SIG-M5 (cell line): Measurements from ENCODE around the gene THAP8.

Source experiments
- DNase-seq: peaks from one replicate; lab custom pipeline; 2025; lab: John Stamatoyannopoulos, UW

Gene THAP8

GRCh38 chr19:36030264-36031148 lies 23.6 kb downstream of the THAP8 start:
- no peak for DNase-seq

GRCh38 chr19:36028313-36029041 lies 25.6 kb downstream of the THAP8 start:
- DNase-seq: no peak

GRCh38 chr19:36027696-36028095 lies 26.4 kb downstream of the THAP8 start:
- DNase-seq: no peak

DNA sequence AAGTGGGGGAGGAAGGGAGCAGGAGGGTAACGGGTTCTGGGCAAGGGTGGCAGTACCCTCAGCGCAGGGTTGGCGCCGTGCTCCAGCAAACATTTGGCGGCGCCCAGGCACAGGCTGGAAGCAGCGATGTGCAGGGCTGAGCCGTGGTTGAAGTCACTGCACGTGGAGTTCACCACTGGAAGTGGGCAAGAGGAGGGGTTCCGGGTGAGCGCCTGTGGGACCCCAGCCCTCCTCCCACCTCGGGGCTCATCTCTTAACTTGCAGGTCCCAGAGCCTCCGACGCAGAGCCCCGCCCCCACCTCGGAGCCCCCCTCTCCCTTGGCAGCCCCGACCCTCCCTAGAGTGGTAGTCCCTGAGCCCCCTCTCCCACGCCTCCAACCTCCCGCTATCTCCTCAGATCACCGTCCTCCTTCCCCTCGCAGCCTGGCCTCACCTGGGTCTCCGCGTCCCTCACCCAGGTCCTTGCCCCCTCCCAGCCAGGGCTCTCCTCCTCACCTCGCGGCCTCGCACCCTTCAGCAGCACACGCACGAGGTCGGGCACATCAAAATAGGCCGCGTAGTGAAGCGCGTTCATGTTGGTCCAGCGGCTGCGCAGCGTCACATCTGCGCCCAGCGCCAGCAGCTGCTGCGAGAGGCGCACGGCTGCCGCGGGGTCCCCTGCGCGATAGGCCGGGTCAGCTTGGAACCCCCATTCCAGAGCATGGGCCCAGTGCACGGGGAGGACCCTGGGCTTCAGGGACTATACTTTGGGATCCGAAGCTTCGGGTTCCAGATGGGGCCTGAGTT lies 27.8 kb downstream of the THAP8 start:
- no peak for DNase-seq

DNA sequence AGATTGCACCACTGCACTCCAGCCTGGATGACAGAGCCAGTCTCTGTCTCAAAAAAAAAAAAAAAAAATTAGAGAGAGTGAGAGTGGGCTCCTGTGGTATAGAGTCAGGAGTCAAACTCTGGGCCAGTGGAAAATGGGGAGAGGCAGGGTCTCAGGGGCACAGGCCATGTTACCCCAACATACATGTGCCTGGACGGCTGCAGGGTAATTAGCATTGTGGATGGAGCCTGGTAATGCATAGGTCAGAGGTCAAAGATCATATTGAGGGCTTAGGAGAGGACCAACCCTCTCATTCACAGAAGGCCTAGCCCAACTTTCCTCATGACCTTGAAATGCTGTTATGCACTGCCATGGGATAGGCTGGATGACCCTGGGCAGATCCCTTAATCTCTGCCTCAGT lies 28.5 kb downstream of the THAP8 start:
- DNase-seq: no peak

DNA sequence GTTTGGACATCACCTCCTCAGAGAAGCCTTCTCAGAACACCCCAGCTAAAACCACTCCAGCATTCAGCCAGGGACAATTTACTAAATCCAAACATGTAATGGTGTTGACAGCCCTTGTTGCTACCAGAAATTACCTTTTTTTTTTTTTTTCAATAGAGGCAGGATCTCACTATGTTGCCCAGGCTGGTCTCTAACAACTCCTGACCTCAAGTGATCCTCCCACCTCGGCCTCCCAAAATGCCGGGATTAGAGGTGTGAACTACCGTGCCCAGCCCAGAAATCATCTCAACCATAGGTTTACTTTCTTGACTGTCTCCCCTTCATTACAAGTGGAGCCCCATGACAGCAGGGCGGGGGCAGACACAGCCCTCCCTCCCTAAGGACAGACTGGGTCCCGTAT lies 30.7 kb downstream of the THAP8 start:
- no peak for DNase-seq

- no peak for DNase-seq
These were observed 34.9 kb downstream of the THAP8 start for GRCh38 chr19:36019061-36019670.

GRCh38 chr19:36014012-36014924 lies 39.8 kb downstream of the THAP8 start, which contains the start of gene ALKBH6:
Gene ALKBH6, minus strand, starts transcription at chr19:36014213. Its CDS starts 816 bp downstream, at chr19:36013397.
- peak; percentile 96 for DNase-seq

GRCh38 chr19:36013280-36014011 lies 40.6 kb downstream of the THAP8 start:
- no peak for DNase-seq

DNA sequence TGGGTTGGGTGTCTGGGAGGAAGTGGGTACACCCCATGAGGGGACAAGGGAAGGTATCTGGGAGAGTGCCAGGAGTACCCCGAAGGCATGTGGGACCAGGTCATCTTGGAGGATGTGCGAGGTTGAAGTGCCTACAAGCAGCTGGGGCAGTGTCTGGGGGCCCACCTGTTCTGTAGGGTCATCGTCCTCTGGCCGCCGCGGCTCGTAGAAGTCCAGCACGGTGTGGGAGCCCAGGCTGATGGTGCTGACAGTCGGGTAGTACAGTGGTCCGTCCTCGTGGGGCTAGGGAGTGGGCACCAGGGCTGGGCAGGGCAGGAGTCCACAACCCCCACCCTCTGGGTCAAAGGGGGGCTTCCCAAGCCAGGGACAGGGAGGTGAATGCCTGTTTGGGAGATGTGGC lies 43.7 kb downstream of the THAP8 start:
- no peak for DNase-seq

GRCh38 chr19:36009633-36010379 lies 44.3 kb downstream of the THAP8 start:
- no peak for DNase-seq

DNA sequence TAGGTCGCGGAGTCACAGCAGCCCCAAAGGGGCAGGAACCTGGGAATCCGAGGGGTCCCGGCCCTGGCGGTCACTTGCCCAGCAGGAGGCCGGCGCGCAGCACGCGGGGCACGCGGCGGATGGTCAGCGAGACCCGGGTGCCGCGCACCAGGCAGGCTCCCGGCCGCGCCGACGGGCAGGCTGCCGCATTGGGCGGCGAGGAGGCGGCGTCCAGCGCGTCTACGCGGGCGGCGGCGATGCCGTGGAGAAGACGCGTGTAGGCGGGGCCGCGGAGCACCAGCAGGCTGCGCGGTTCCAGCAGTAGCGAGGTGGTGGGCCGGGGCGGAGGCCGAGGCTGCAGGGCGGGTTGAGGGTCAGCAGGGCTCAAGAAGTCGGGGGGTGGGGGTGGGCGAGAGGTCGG lies 44.9 kb downstream of the THAP8 start:
- no peak for DNase-seq

GRCh38 chr19:36008336-36008978 lies 45.6 kb downstream of the THAP8 start, which contains the start of gene SYNE4:
Gene SYNE4, minus strand, starts transcription at chr19:36008813. Its CDS starts 132 bp downstream, at chr19:36008681.
- DNase-seq: no peak

DNA sequence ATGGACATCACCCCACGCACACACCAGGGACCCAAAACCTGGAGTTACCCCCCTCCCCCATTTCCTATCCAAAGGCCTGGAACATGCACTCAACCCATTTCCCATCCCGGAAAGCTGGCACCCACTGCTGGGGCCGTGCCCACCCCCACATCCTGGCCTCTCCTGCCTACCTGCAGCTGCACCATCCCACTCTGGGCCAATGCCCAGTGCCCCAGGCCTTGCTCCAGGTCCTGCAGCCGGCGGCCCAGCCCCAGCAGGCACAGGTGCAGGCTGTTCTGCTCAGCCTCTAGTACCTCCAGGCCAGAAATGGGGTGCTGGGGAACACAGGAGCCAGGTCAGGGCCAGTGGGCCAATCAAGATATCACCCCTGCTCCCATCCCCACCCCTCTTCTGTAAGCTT lies 47.1 kb downstream of the THAP8 start:
- DNase-seq: no peak

- DNase-seq: no peak
These were observed 50.8 kb downstream of the THAP8 start for GRCh38 chr19:36003284-36003683.

DNA sequence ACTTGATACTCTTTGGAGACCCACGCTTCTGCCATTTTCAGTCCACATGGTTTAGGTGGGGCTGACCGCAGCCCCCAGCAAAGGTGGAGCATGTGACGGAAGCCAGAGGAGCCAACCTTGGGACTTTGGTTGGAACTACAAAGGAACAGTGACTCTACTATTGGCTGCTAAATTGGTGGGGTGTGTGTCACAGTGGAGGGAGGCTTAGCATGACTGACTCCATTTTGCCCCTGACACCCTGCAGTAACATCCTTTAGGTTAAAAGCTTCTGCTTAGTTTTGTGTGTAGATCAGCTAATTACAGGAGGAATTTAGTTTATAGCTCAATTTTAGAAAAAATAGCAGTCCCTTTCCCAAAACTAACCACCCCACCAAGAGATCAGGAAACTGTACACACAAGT lies 52.5 kb downstream of the THAP8 start:
- DNase-seq: no peak

DNA sequence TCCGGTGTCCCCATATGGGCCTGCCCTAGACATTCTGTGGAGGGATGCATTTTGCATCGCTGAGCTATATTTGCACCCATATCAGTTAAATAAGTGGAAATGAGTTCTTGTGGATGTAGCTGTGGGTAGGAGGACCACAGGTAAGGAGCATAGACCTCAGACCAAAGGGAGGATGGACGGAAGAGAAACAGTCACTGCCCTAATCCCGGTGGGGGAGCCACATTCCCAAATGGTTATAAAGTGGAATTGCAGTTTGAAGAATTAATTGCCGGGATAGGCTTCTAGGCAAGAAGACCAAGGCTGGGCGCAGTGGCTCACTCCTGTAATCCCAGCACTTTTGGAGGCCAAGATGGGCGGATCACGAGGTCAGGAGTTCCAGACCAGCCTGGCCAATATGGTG lies 57.3 kb downstream of the THAP8 start:
- DNase-seq: no peak

GRCh38 chr19:35995048-35995993 lies 58.8 kb downstream of the THAP8 start, which contains the start of gene SDHAF1:
Gene SDHAF1, plus strand, starts transcription at chr19:35995188. Its CDS starts 87 bp downstream, at chr19:35995275.
- DNase-seq: no peak
